ENCODE results near the gene ANO9.
"Not testable (repeated sequence)": the region's sequence is repeated elsewhere in the genome, so short reads cannot be mapped to it uniquely, and the experiment has no call there.

The ANO9 gene

GRCh38 chr11:451738-452137 lies 9.9 kb upstream of the ANO9 start:
- DNase-seq (ENCODE audit: low read depth) = no peak

- peak; percentile 22 for DNase-seq (ENCODE audit: low read depth)
Observed at GRCh38 chr11:450809-451451, 9.1 kb upstream of the ANO9 start.

DNA sequence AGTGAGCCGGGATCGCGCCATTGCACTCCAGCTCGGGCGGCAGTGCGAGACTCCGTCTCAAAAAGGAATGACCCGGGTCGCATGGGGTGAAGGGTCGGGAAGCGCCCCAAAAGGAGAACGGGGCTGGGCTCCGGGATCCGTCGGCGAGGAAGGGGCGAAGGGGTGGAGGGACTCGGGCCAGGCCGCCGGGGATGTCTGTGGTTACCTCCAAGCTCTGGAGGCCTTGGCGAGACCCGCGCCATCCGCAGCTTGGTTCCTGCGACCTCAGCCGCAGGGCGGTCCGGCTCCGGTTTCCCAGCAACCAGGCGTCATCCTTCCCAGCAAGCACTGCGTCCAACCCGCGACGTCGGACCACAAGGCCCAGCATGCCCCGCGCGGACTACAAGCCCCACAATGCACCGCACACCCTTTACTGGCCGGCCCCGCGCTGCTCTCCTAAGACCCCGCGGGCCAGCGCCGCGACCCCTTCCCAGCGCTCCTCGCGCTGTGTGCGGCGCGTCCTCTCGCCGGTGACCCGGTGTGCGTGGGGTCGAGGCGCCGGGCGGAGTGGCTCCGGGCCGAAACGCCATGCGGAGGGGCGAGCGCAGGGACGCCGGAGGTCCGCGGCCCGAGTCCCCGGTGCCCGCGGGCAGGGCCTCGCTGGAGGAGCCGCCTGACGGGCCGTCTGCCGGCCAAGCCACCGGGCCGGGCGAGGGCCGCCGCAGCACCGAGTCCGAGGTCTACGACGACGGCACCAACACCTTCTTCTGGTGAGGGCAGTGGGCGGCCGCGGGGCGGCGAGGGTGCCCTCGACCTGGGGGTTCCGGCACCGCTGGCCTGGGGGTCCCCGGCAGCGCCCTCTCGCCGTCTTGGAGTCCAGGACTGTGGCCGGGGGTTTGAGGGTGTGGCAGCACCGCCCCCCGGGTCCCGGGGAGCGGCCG lies 8.3 kb upstream of the ANO9 start, which contains the start of gene PTDSS2:
Gene PTDSS2 (plus strand): TSS at position 391 of the 920 bp plus-strand sequence. CDS start 177 bp downstream, at position 568.
- DNase-seq (ENCODE audit: low read depth) = peak; percentile 93

DNA sequence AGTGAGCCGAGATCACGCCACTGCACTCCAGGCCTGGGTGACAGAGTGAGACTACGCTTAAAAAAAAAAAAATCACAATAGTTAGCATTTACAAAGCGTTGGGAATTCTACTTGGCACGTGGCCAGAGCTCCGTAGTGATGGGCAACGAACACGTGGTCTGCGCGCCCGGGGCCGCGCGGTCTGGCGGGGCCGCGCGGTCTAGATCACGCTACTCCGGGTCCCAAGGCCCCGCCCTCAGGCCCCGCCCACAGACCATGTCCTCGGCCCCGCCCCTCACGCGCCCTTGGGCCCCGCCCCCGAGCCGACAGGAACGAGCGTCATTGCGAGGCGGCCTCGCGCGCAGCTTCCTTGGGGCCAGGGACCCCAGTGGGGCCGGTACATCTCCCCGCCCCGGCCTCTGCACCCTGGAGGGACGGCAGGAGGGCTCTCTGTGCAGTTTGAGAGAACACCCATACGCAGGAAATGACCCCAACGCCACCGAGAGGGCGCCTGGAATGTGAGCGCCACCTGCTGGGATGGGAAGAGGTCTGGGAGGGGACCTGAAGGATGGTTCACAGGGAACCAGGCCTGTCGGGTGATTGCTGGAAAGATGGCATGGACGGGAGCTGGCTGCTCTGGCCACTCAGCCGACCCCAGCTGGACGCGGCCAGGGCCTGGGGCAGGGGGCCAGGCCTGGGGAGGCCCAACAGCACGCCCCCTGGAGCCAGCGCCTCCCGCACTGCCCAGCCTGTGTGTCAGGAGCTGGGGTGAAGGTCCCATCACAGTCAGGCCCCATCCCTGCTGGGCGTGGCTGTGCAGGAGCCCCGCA lies 6.3 kb upstream of the ANO9 start:
- DNase-seq (ENCODE audit: low read depth) = peak; percentile 81

- no peak for DNase-seq (ENCODE audit: low read depth)
Observed at GRCh38 chr11:446891-447290, 5.1 kb upstream of the ANO9 start.

DNA sequence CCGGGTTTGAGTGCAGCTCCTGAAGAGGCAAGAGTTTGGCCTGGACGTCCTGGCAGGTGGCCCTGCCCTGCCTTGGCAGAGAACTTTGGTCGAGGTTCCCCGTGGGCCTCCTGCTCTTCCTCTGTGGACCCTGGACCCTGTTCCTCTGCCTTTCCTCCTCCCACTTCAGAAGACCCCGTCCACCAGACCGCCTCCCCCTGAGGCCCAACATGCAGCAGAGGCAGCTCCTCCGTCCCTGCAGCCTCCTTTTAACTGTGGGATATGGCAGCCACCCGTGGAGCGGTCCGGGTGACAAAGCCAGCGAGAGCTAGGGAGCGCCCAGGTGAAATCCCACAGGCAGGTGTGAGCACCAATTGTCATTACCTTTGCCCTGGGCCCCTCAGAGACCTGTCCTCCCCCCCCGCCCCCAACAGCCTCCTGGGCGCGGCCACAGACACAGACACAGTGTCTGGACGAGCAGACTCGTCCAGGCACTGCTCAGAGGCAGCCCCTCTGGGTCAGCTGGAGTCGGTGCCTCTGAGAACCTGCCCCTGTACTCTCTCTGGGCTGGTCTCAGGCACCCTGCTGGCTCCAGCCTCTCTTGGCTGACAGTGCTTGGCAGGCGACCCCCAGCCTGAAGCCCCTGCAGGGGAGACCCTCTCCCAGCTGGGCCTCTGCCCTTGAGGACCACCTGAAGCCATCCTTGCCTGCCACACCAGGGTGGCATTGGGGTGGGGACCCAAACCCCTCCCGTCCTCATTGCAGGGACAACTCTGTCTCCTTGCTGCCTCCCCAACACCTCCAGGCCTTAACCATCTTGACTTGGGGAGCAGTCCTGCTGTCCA lies 4.2 kb upstream of the ANO9 start:
- DNase-seq (ENCODE audit: low read depth) = no peak

- no peak for DNase-seq (ENCODE audit: low read depth)
Observed at GRCh38 chr11:444396-445144, 2.8 kb upstream of the ANO9 start.

GRCh38 chr11:443542-444199 lies 1.9 kb upstream of the ANO9 start:
- no peak for DNase-seq (ENCODE audit: low read depth)

- DNase-seq (ENCODE audit: low read depth) = no peak
Observed at GRCh38 chr11:442611-443081, 835 bp upstream of the ANO9 start.

GRCh38 chr11:441043-441417 lies 781 bp downstream of the ANO9 start:
- DNase-seq (ENCODE audit: low read depth) = no peak

- DNase-seq (ENCODE audit: low read depth) = no peak
Observed at GRCh38 chr11:440065-441042, 1.5 kb downstream of the ANO9 start.

- DNase-seq (ENCODE audit: low read depth) = no peak
Observed at GRCh38 chr11:439315-440064, 2.3 kb downstream of the ANO9 start.

- DNase-seq (ENCODE audit: low read depth) = no peak
Observed at GRCh38 chr11:438101-438844, 3.5 kb downstream of the ANO9 start.

- no peak for DNase-seq (ENCODE audit: low read depth)
Observed at GRCh38 chr11:437228-437870, 4.5 kb downstream of the ANO9 start.

GRCh38 chr11:434999-435740 lies 6.6 kb downstream of the ANO9 start:
- not testable (repeated sequence) for DNase-seq (ENCODE audit: low read depth)

GRCh38 chr11:434496-434895 lies 7.3 kb downstream of the ANO9 start:
- no peak for DNase-seq (ENCODE audit: low read depth)
